PFSK-1 (cell line): Measurements from ENCODE around the gene CTNNBL1.

Experiments used
- FOXP2 ChIP-seq: optimal IDR thresholded peaks from 2 replicates; pipeline ENCODE3; 2011; ENCODE audit warnings: borderline replicate concordance, control low read depth, inconsistent platforms; ENCODE audit not compliant: insufficient read depth; ENCODE audit errors: extremely low read length, extremely low read depth
- POLR2AphosphoS5 ChIP-seq: IDR thresholded peaks from 2 replicates; pipeline ENCODE4 v1.6.1; 2012; ENCODE audit warnings: low read depth, mild to moderate bottlenecking, control low read depth, low read length, moderate library complexity
- REST ChIP-seq, 2 experiments: IDR thresholded peaks; 2 replicates each; pipeline versions ENCODE4 v1.6.1 to v1.8.0; 2011 to 2012; ENCODE audit warnings: low read depth in 2 of 2, low read length in 2 of 2, control low read depth in 1 of 2, inconsistent platforms in 1 of 2, mild to moderate bottlenecking in 1 of 2, moderate library complexity in 1 of 2; ENCODE audit not compliant: insufficient read depth in 1 of 2
- SIN3A ChIP-seq: IDR thresholded peaks from 2 replicates; pipeline ENCODE4 v1.6.1; 2012; ENCODE audit warnings: mild to moderate bottlenecking, low read length, moderate library complexity, borderline replicate concordance; ENCODE audit not compliant: insufficient read depth
- TAF1 ChIP-seq: IDR thresholded peaks from 2 replicates; pipeline ENCODE4 v1.6.1; 2012; ENCODE audit warnings: low read length, control low read depth, borderline replicate concordance; ENCODE audit not compliant: insufficient read depth

CTNNBL1 gene

GRCh38 chr20:37827605-37828004 is 133.8 kb downstream of the CTNNBL1 start:
- TF ChIP-seq TAF1 = no peak
- no peak for TF ChIP-seq REST (IDR thresholded peaks at IDR 0.05; ENCODE audit: insufficient read depth in 1 of 2, low read depth in 2 of 2, low read length in 2 of 2)
- no peak for TF ChIP-seq FOXP2
- TF ChIP-seq SIN3A = no peak
- TF ChIP-seq POLR2AphosphoS5 = no peak

- no peak for TF ChIP-seq TAF1
- TF ChIP-seq REST (IDR thresholded peaks at IDR 0.05; ENCODE audit: insufficient read depth in 1 of 2, low read depth in 2 of 2, low read length in 2 of 2) = no peak
Measured at GRCh38 chr20:37828684-37829083, 134.9 kb downstream of the CTNNBL1 start.

GRCh38 chr20:37829128-37829527 is 135.3 kb downstream of the CTNNBL1 start:
- no peak for TF ChIP-seq TAF1
- TF ChIP-seq REST (IDR thresholded peaks at IDR 0.05; ENCODE audit: insufficient read depth in 1 of 2, low read depth in 2 of 2, low read length in 2 of 2) = no peak
- no peak for TF ChIP-seq SIN3A
- no peak for TF ChIP-seq FOXP2
- TF ChIP-seq POLR2AphosphoS5 = no peak

- no peak for TF ChIP-seq POLR2AphosphoS5
- no peak for TF ChIP-seq FOXP2
- TF ChIP-seq SIN3A = no peak
- TF ChIP-seq TAF1 = no peak
- no peak for TF ChIP-seq REST (IDR thresholded peaks at IDR 0.05; ENCODE audit: insufficient read depth in 1 of 2, low read depth in 2 of 2, low read length in 2 of 2)
Measured at GRCh38 chr20:37833221-37833896, 139.5 kb downstream of the CTNNBL1 start.

GRCh38 chr20:37836926-37837325 is 143.1 kb downstream of the CTNNBL1 start:
- TF ChIP-seq TAF1 = no peak
- TF ChIP-seq SIN3A = no peak
- no peak for TF ChIP-seq FOXP2
- no peak for TF ChIP-seq POLR2AphosphoS5
- no peak for TF ChIP-seq REST (IDR thresholded peaks at IDR 0.05; ENCODE audit: insufficient read depth in 1 of 2, low read depth in 2 of 2, low read length in 2 of 2)
